ENCODE data around the gene LRPAP1.
"Not testable (repeated sequence)": the region's sequence is repeated elsewhere in the genome, so short reads cannot be mapped to it uniquely, and the experiment has no call there.

The LRPAP1 gene

DNA sequence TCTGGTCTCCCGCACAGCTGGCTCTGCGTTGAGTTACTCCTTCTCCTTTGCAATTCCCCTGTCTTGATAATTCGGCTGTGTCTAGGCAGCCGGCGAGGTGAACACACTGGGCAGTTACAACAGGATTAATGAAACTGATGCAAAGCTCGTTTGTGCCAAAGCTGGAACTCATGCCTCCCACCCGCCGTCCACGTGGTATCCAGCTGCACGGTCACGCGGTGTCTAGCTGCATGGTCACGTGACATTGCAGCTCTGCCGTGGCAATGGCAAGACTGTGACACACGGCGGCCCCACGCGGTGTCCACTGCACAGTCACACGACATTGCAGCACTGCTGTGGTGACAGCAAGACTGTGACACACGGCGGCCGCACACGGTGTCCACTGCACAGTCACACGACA, 31.2 kb upstream of the LRPAP1 start:
- no peak overlapping the region for H3K4me3 ChIP-seq (ENCODE audit: insufficient read length, low read depth)
- H3K9me3 ChIP-seq (ENCODE audit: insufficient read depth, low read length) = no peaks in the 10 kb centered on the region
- TF ChIP-seq YY1 (IDR thresholded peaks at IDR 0.05; ENCODE audit: insufficient read depth, insufficient read length) (no peak), ZNF274 (IDR thresholded peaks at IDR 0.05; ENCODE audit: low read depth, low read length) (no peak), SUZ12 (IDR thresholded peaks at IDR 0.05; ENCODE audit: extremely low read depth, insufficient read depth, insufficient read length) (no peak)
- H3K9ac ChIP-seq (ENCODE audit: insufficient read length, low read depth) = no peak overlapping the region
- no peaks in the 10 kb centered on the region for H3K4me1 ChIP-seq (ENCODE audit: insufficient read depth, insufficient read length)
- DNase-seq (ENCODE audit: low read depth, low spot score) = no peak
- peaks cover 13% of the 10 kb centered on the region for H3K27me3 ChIP-seq (ENCODE audit: insufficient read depth, insufficient read length)
- H3K36me3 ChIP-seq (ENCODE audit: insufficient read depth, insufficient read length, low read length) = no peaks in the 10 kb centered on the region

DNA sequence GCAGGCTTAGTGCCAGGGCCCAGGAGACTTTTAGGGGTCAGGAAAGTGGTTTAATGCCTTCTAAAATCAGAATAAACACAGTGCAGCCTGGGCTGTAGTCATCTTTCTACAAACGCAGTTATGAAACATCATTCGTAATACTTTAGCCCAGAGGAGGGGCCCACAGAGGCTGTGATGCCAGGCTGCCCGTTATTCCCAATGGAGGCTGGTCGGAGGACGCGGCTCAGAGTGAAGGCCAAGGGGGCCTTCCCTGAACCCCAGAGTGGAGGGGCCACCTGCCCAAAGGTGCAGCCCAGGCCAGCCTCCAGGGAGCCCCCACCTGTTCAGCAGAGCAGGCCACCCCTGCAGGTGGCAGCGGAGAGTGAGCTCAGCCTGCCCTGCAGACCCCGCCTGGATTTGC, 29.9 kb upstream of the LRPAP1 start:
- not testable (repeated sequence) for H3K36me3 ChIP-seq (ENCODE audit: insufficient read depth, insufficient read length, low read length); H3K4me3 ChIP-seq (ENCODE audit: insufficient read length, low read depth); DNase-seq (ENCODE audit: low read depth, low spot score); H3K9me3 ChIP-seq (ENCODE audit: insufficient read depth, low read length); H3K4me1 ChIP-seq (ENCODE audit: insufficient read depth, insufficient read length); H3K9ac ChIP-seq (ENCODE audit: insufficient read length, low read depth)
- H3K27me3 ChIP-seq (ENCODE audit: insufficient read depth, insufficient read length) = peaks cover 22% of the 10 kb centered on the region

- not testable (repeated sequence) for DNase-seq (ENCODE audit: low read depth, low spot score); H3K4me3 ChIP-seq (ENCODE audit: insufficient read length, low read depth); H3K9me3 ChIP-seq (ENCODE audit: insufficient read depth, low read length); H3K4me1 ChIP-seq (ENCODE audit: insufficient read depth, insufficient read length); H3K9ac ChIP-seq (ENCODE audit: insufficient read length, low read depth); H3K36me3 ChIP-seq (ENCODE audit: insufficient read depth, insufficient read length, low read length)
- H3K27me3 ChIP-seq (ENCODE audit: insufficient read depth, insufficient read length) = peaks cover 29% of the 10 kb centered on the region
Observed at GRCh38 chr4:3560465-3560864, 28.2 kb upstream of the LRPAP1 start.

GRCh38 chr4:3559381-3560290, 27.4 kb upstream of the LRPAP1 start:
- not testable (repeated sequence) for H3K4me1 ChIP-seq (ENCODE audit: insufficient read depth, insufficient read length); DNase-seq (ENCODE audit: low read depth, low spot score)

GRCh38 chr4:3558514-3558836, 26.3 kb upstream of the LRPAP1 start:
- H3K9ac ChIP-seq (ENCODE audit: insufficient read length, low read depth); DNase-seq (ENCODE audit: low read depth, low spot score); H3K9me3 ChIP-seq (ENCODE audit: insufficient read depth, low read length); H3K4me1 ChIP-seq (ENCODE audit: insufficient read depth, insufficient read length); H3K36me3 ChIP-seq (ENCODE audit: insufficient read depth, insufficient read length, low read length); H3K4me3 ChIP-seq (ENCODE audit: insufficient read length, low read depth): not testable (repeated sequence)
- H3K27me3 ChIP-seq (ENCODE audit: insufficient read depth, insufficient read length) = peaks cover 29% of the 10 kb centered on the region

More at GRCh38 chr4:3559381-3560290, 27.4 kb upstream of the LRPAP1 start:
- H3K36me3 ChIP-seq (ENCODE audit: insufficient read depth, insufficient read length, low read length); H3K9ac ChIP-seq (ENCODE audit: insufficient read length, low read depth); H3K4me3 ChIP-seq (ENCODE audit: insufficient read length, low read depth); H3K9me3 ChIP-seq (ENCODE audit: insufficient read depth, low read length): not testable (repeated sequence)
- H3K27me3 ChIP-seq (ENCODE audit: insufficient read depth, insufficient read length) = peaks cover 29% of the 10 kb centered on the region

GRCh38 chr4:3557676-3558513, 25.7 kb upstream of the LRPAP1 start:
- H3K4me1 ChIP-seq (ENCODE audit: insufficient read depth, insufficient read length); H3K9ac ChIP-seq (ENCODE audit: insufficient read length, low read depth); H3K4me3 ChIP-seq (ENCODE audit: insufficient read length, low read depth); H3K36me3 ChIP-seq (ENCODE audit: insufficient read depth, insufficient read length, low read length); DNase-seq (ENCODE audit: low read depth, low spot score); H3K9me3 ChIP-seq (ENCODE audit: insufficient read depth, low read length): not testable (repeated sequence)
- peaks cover 29% of the 10 kb centered on the region for H3K27me3 ChIP-seq (ENCODE audit: insufficient read depth, insufficient read length)

DNA sequence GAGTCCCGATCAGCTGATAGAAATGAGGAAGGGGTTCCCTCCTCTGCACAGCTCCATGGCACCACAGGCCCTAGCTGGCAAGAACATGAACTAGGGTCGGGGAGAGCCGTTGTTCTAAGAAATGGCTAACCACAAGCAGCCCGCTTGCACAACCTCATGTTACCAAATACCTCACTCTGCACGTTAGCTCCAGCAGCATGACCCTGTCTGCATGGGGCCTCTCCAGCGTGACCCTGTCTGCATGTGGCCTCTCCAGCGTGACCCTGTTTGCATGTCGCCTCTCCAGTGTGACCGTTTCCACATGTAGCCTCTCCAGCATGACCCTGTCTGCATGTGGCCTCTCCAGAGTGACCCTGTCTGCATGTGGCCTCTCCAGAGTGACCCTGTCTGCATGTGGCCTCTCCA, 24.9 kb upstream of the LRPAP1 start:
- not testable (repeated sequence) for H3K9ac ChIP-seq (ENCODE audit: insufficient read length, low read depth); H3K36me3 ChIP-seq (ENCODE audit: insufficient read depth, insufficient read length, low read length); H3K4me1 ChIP-seq (ENCODE audit: insufficient read depth, insufficient read length); DNase-seq (ENCODE audit: low read depth, low spot score); H3K9me3 ChIP-seq (ENCODE audit: insufficient read depth, low read length); H3K4me3 ChIP-seq (ENCODE audit: insufficient read length, low read depth)
- peaks cover 29% of the 10 kb centered on the region for H3K27me3 ChIP-seq (ENCODE audit: insufficient read depth, insufficient read length)

DNA sequence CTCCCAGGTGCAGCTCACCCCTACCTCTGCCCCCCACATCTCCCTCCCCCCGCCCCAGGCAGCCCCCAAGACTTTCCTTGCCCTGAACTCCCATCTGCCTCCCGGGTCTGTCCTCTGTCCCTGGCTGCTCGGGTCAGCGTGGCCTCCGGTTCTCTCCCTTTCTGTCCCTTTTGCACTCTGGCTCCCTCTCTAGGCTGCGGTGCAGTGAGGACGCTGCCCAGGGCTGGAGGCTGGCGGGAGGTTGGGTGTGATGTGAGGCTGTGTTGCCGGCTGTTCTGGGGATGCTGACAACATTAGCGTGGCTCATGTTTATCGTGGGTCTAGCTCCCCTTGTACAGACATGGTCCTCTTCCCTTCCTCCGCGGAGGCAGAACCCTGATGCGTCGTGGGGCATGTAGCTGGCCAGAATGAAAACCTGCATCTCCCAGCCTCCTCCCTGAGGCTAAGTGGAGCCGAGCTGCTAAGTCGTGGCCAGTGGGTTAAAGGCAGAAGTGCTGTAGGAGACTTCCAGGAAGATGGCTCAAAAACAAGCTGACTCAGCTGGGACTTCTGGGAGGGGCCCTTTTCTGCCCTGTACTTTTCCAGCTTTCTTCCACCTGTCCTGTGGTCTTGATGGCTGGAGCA, 24.1 kb upstream of the LRPAP1 start:
- not testable (repeated sequence) for H3K9ac ChIP-seq (ENCODE audit: insufficient read length, low read depth); H3K4me1 ChIP-seq (ENCODE audit: insufficient read depth, insufficient read length); H3K9me3 ChIP-seq (ENCODE audit: insufficient read depth, low read length); DNase-seq (ENCODE audit: low read depth, low spot score); H3K4me3 ChIP-seq (ENCODE audit: insufficient read length, low read depth); H3K36me3 ChIP-seq (ENCODE audit: insufficient read depth, insufficient read length, low read length)
- peaks cover 29% of the 10 kb centered on the region for H3K27me3 ChIP-seq (ENCODE audit: insufficient read depth, insufficient read length)

- not testable (repeated sequence) for H3K36me3 ChIP-seq (ENCODE audit: insufficient read depth, insufficient read length, low read length); H3K4me1 ChIP-seq (ENCODE audit: insufficient read depth, insufficient read length); H3K9me3 ChIP-seq (ENCODE audit: insufficient read depth, low read length); H3K9ac ChIP-seq (ENCODE audit: insufficient read length, low read depth); DNase-seq (ENCODE audit: low read depth, low spot score); H3K4me3 ChIP-seq (ENCODE audit: insufficient read length, low read depth)
- peaks cover 29% of the 10 kb centered on the region for H3K27me3 ChIP-seq (ENCODE audit: insufficient read depth, insufficient read length)
Observed at GRCh38 chr4:3555459-3556070, 23.3 kb upstream of the LRPAP1 start.

- not testable (repeated sequence) for H3K27me3 ChIP-seq (ENCODE audit: insufficient read depth, insufficient read length); DNase-seq (ENCODE audit: low read depth, low spot score); H3K4me1 ChIP-seq (ENCODE audit: insufficient read depth, insufficient read length); H3K9me3 ChIP-seq (ENCODE audit: insufficient read depth, low read length); H3K36me3 ChIP-seq (ENCODE audit: insufficient read depth, insufficient read length, low read length); H3K9ac ChIP-seq (ENCODE audit: insufficient read length, low read depth); H3K4me3 ChIP-seq (ENCODE audit: insufficient read length, low read depth)
Observed at GRCh38 chr4:3551366-3551765, 19.1 kb upstream of the LRPAP1 start.

Data from NT2/D1 (cell line).